Smooth muscle cell (in vitro differentiated cells): ENCODE data around the gene FCER2. TPM values are rescaled to one million over a fixed set of nuclear protein-coding genes. Genes with fewer than 3 reads are reported as not detected.

Experiments used
- DNase-seq: peaks from one replicate; lab custom pipeline; 2025; ENCODE audit not compliant: unreplicated experiment; lab: John Stamatoyannopoulos, UW
- H2AFZ ChIP-seq: fragments of 200-600 bp; sonication (generic); 2 replicates; pipeline ENCODE4 v1.6.0; 2016; ENCODE audit warnings: antibody characterized with exemption, low read depth, mild to moderate bottlenecking
- H3F3A ChIP-seq: fragments of 200-600 bp; sonication (generic); 2 replicates; pipeline ENCODE4 v1.6.0; 2017; ENCODE audit warnings: antibody characterized with exemption, low read depth
- H3K27ac ChIP-seq: fragments of 200-600 bp; sonication (generic); 2 replicates; pipeline ENCODE4 v1.5.1; 2016; ENCODE audit warnings: low read depth, mild to moderate bottlenecking
- H3K27me3 ChIP-seq: fragments of 200-600 bp; sonication (generic); 2 replicates; pipeline ENCODE4 v1.6.1; 2016; ENCODE audit warnings: low read depth, mild to moderate bottlenecking
- H3K36me3 ChIP-seq: fragments of 200-600 bp; sonication (generic); 2 replicates; pipeline ENCODE4 v1.5.1; 2016; ENCODE audit warnings: low read depth
- H3K4me1 ChIP-seq: fragments of 200-600 bp; sonication (generic); 2 replicates; pipeline ENCODE4 v1.5.1; 2016; ENCODE audit warnings: low read depth
- H3K4me2 ChIP-seq: fragments of 200-600 bp; sonication (generic); 2 replicates; pipeline ENCODE4 v1.6.0; 2016; ENCODE audit warnings: mild to moderate bottlenecking
- H3K4me3 ChIP-seq: fragments of 200-600 bp; sonication (generic); 2 replicates; pipeline ENCODE4 v1.5.1; 2016; ENCODE audit warnings: mild to moderate bottlenecking
- H3K79me2 ChIP-seq: fragments of 200-600 bp; sonication (generic); 2 replicates; pipeline ENCODE4 v1.6.0; 2016; ENCODE audit warnings: low read depth, mild to moderate bottlenecking
- H3K9ac ChIP-seq: fragments of 200-600 bp; sonication (generic); 2 replicates; pipeline ENCODE4 v1.6.0; 2016; ENCODE audit warnings: low read depth
- H3K9me3 ChIP-seq: fragments of 200-600 bp; sonication (generic); replicated peaks from 2 replicates; pipeline ENCODE4 v1.5.1; 2016; ENCODE audit warnings: low read depth
- H4K20me1 ChIP-seq: fragments of 200-600 bp; sonication (generic); 2 replicates; pipeline ENCODE4 v1.6.0; 2016; ENCODE audit warnings: low read depth
- WGBS: methylation state at CpG from one replicate; pipeline ENCODE4 v1.1.7; 2016; ENCODE audit warnings: low lambda C conversion rate; 5-methylcytosine and 5-hydroxymethylcytosine counted together
- polyA plus RNA-seq: library from polyadenylated mRNA; unstranded; fragments of >200 nt; fragmentation: Nextera tagmentation; extraction: Ambion mirVana; gene quantifications from 2 replicates; pipeline ENCODE4 v1.2.1, GENCODE V29; 2016
- total RNA-seq: library from RNA; depleted of rRNA; stranded (reverse); fragments of >200 nt; gene quantifications from 2 replicates; pipeline ENCODE4 v1.2.3, GENCODE V29; 2014
- TF ChIP-seq, protein P1 (sequence below): fragments of 200-600 bp; sonication (generic); IDR thresholded peaks from 2 replicates; pipeline ENCODE4 v1.5.1; 2017; ENCODE audit warnings: borderline replicate concordance, mild to moderate bottlenecking, antibody characterized with exemption; ENCODE audit not compliant: insufficient read depth, poor library complexity, severe bottlenecking

FCER2 gene
- total and polyA plus RNA-seq, 2 experiments from 2014 or later, result not detected

DNA sequence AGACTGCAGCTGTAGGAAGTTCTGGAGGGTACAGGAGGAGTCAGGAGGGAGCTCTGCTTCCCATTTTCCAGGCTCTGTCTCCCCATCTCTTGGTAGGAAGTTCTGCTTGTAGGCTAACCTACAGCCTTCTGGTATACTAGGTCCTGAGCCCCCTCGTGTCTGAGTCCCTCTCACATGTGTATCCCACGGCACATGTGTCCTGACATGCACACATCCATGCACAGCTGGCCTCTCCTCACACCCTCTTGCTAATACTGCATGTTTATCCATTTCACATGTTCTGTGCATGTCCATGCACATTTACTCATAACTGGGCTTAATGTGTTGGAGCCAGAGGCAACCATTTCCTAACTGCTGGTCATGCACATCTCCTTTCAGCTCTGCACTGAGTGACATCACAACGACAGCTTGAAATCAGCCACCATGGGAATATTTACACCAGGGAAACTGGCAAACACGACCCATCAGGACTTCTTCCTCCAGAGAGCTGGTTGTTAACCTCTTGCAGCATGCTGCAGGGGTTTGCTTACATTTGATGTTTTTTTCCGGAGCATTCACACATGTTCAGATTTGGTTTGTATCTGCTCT, 42.4 kb upstream of the FCER2 start:
- TF ChIP-seq, protein P1, sequence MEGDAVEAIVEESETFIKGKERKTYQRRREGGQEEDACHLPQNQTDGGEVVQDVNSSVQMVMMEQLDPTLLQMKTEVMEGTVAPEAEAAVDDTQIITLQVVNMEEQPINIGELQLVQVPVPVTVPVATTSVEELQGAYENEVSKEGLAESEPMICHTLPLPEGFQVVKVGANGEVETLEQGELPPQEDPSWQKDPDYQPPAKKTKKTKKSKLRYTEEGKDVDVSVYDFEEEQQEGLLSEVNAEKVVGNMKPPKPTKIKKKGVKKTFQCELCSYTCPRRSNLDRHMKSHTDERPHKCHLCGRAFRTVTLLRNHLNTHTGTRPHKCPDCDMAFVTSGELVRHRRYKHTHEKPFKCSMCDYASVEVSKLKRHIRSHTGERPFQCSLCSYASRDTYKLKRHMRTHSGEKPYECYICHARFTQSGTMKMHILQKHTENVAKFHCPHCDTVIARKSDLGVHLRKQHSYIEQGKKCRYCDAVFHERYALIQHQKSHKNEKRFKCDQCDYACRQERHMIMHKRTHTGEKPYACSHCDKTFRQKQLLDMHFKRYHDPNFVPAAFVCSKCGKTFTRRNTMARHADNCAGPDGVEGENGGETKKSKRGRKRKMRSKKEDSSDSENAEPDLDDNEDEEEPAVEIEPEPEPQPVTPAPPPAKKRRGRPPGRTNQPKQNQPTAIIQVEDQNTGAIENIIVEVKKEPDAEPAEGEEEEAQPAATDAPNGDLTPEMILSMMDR, result no peak
- 77% methylated on average over 5 of the region's 5 CpGs for WGBS
- Histone ChIP-seq H4K20me1 (no peaks in the 10 kb centered on the region), H3K27ac (no peak overlapping the region), H3K4me1 (no peaks in the 10 kb centered on the region), H3K4me3 (no peak overlapping the region), H3K4me2 (no peak overlapping the region), H3K9me3 (no peaks in the 10 kb centered on the region), H3K27me3 (peaks cover 20% of the 10 kb centered on the region), H3F3A (no peaks in the 10 kb centered on the region), H3K9ac (no peak overlapping the region), H3K36me3 (no peaks in the 10 kb centered on the region), H2AFZ (no peak overlapping the region), H3K79me2 (no peaks in the 10 kb centered on the region)
- DNase-seq, result no peak

DNA sequence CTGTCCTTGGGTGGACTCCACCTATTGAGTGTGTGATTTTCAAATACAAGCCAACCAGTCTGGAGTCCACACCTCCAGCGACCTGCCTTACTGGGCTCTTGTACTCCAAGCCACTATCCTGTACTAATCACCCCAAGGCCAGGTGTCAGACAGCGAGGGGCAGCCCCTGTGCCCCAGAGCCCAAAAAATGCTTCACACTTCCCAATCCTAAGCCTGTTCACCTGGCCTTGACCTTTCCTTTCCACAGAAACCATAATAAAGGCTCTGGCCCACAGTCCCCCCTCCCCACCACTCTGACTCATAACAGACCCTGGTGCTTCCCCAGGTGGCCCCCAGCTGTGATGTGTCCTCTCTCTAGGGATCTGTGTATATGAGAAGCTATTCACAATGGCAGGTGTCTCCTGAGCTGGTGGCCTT, 41.5 kb upstream of the FCER2 start:
- H3K27ac ChIP-seq, result no peak overlapping the region
- no peaks in the 10 kb centered on the region for H3K79me2 ChIP-seq
- TF ChIP-seq, protein P1, result no peak
- H3K27me3 ChIP-seq, result peaks cover 20% of the 10 kb centered on the region
- no peaks in the 10 kb centered on the region for H3K36me3 ChIP-seq
- no peak overlapping the region for H3K4me2 ChIP-seq
- no peak for DNase-seq
- no peaks in the 10 kb centered on the region for H3K4me1 ChIP-seq
- H3K9ac ChIP-seq, result no peak overlapping the region
- H3F3A ChIP-seq, result no peaks in the 10 kb centered on the region
- no peaks in the 10 kb centered on the region for H3K9me3 ChIP-seq
- WGBS, result 64% methylated on average over 2 of the region's 2 CpGs
- H4K20me1 ChIP-seq, result no peaks in the 10 kb centered on the region
- no peak overlapping the region for H2AFZ ChIP-seq
- no peak overlapping the region for H3K4me3 ChIP-seq

DNA sequence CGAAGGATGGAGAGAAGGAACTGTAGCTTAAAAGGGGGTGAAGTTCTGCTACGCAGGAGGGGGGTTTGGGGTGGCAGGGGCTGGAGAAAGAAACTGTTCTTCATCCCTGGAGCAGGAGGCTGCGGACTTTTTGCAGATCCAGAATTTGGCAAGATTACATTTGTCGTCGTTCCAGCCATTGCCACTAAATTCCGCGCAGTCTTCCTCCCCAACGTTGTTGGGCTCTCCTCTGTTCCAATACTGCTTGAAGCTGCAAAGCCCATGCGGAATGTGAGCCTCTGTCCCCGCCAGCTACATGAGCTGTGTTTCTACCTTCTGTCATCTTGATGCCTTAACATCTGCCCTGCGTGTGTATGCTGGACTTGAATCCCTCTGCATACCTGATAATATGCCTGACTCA, 41.1 kb upstream of the FCER2 start:
- DNase-seq, result no peak
- Histone ChIP-seq H3K9me3 (no peaks in the 10 kb centered on the region), H3K4me3 (no peak overlapping the region), H3K36me3 (no peaks in the 10 kb centered on the region), H3K27me3 (peaks cover 20% of the 10 kb centered on the region), H3K4me1 (no peaks in the 10 kb centered on the region), H4K20me1 (no peaks in the 10 kb centered on the region), H3K27ac (no peak overlapping the region), H2AFZ (no peak overlapping the region), H3K9ac (no peak overlapping the region), H3K4me2 (no peak overlapping the region), H3K79me2 (no peaks in the 10 kb centered on the region), H3F3A (no peaks in the 10 kb centered on the region)
- 84% methylated on average over 11 of the region's 11 CpGs for WGBS
- TF ChIP-seq, protein P1, result no peak

DNA sequence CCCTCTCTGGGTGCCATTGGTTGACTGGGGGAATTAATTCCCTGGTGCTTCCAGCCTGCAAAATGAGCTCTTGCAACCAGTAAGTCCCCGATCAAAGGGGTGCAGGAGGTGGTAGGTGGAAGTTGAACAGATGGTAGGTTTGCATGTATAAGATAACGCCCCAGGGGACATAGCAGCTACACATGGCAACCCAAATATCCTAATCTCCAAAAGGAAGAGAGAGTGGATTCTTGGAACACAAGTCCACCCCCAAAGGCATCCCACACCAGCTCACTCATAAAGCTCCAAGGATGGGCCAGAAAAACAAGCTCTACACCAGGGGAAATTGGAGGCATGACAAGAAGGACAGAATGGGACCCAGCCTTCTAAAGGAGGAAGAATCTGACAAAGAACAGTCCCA, 40.6 kb upstream of the FCER2 start:
- no peak overlapping the region for H2AFZ ChIP-seq
- H3F3A ChIP-seq, result no peaks in the 10 kb centered on the region
- H3K4me2 ChIP-seq, result no peak overlapping the region
- H3K27ac ChIP-seq, result no peak overlapping the region
- no peaks in the 10 kb centered on the region for H3K79me2 ChIP-seq
- H3K36me3 ChIP-seq, result no peaks in the 10 kb centered on the region
- H3K4me1 ChIP-seq, result no peaks in the 10 kb centered on the region
- no peak overlapping the region for H3K4me3 ChIP-seq
- TF ChIP-seq, protein P1, result no peak
- WGBS, result 92% methylated on average over 2 of the region's 2 CpGs
- H4K20me1 ChIP-seq, result no peaks in the 10 kb centered on the region
- H3K9me3 ChIP-seq, result no peaks in the 10 kb centered on the region
- peaks cover 20% of the 10 kb centered on the region for H3K27me3 ChIP-seq
- DNase-seq, result no peak
- H3K9ac ChIP-seq, result no peak overlapping the region
